SK-N-SH (cell line): ENCODE data around the gene HUNK. TPM values are rescaled to one million over a fixed set of nuclear protein-coding genes. Genes with fewer than 3 reads are reported as not detected.

ENCODE experiments used
- CTCF ChIA-PET: fragments of 300-600, 350-600 bp; formaldehyde crosslinking; extraction: SDS; loops from one replicate; lab custom pipeline; 2021; lab: Yijun Ruan, JAX
- POLR2A ChIA-PET: fragments of 350-600 bp; sonication (Branson Sonifier 250); formaldehyde crosslinking; extraction: SDS; loops from one replicate; lab custom pipeline; 2020; ENCODE audit warnings: antibody characterized with exemption, inconsistent platforms; lab: Yijun Ruan, JAX
- DNase-seq: peaks from one replicate; pipeline ENCODE4 v3.0.0; 2012
- H2AFZ ChIP-seq: fragments of 200-600 bp; sonication (generic); 2 replicates; pipeline ENCODE4 v1.8.1; 2016; ENCODE audit warnings: antibody characterized with exemption, mild to moderate bottlenecking, low read depth
- H3F3A ChIP-seq: fragments of 200-600 bp; sonication (generic); replicated peaks from 2 replicates; pipeline ENCODE3; 2016; ENCODE audit warnings: antibody characterized with exemption, mild to moderate bottlenecking; ENCODE audit not compliant: insufficient read depth
- H3K27ac ChIP-seq, 2 experiments: fragments of 200-500 bp in 1 of 2; fragments of 200-600 bp in 1 of 2; sonication (Bioruptor generic) in 1 of 2; sonication (generic), shearing (Covaris generic) in 1 of 2; 2 replicates each; pipeline versions ENCODE4 v1.5.1 to v1.6.1; 2014 to 2016; ENCODE audit warnings: low read depth in 2 of 2, inconsistent platforms in 1 of 2, low read length in 1 of 2, mild to moderate bottlenecking in 1 of 2, mixed read lengths in 1 of 2
- H3K27me3 ChIP-seq: fragments of 200-600 bp; sonication (generic), shearing (Covaris generic); 2 replicates; pipeline ENCODE4 v1.6.1; 2016; ENCODE audit warnings: mixed run types; ENCODE audit not compliant: insufficient read depth
- H3K36me3 ChIP-seq, 2 experiments: fragments of 200-500 bp in 1 of 2; fragments of 200-600 bp in 1 of 2; sonication (Bioruptor generic) in 1 of 2; sonication (generic) in 1 of 2; replicated peaks in 1 of 2; 2 replicates each; pipeline versions ENCODE3 to v1.5.1; 2014 to 2016; ENCODE audit warnings: low read length in 1 of 2, mild to moderate bottlenecking in 1 of 2; ENCODE audit not compliant: insufficient read depth in 2 of 2, control insufficient read depth in 1 of 2
- H3K4me1 ChIP-seq, 2 experiments: fragments of 200-500 bp in 1 of 2; fragments of 200-600 bp in 1 of 2; sonication (Bioruptor generic) in 1 of 2; sonication (generic), shearing (Covaris generic) in 1 of 2; 2 replicates each; pipeline versions ENCODE4 v1.5.1 to v1.6.1; 2014 to 2016; ENCODE audit warnings: low read depth in 1 of 2, low read length in 1 of 2, mixed run types in 1 of 2; ENCODE audit not compliant: insufficient read depth in 2 of 2, control insufficient read depth in 1 of 2
- H3K4me2 ChIP-seq: fragments of 200-600 bp; sonication (generic), shearing (Covaris generic); 2 replicates; pipeline ENCODE4 v1.6.1; 2017; ENCODE audit warnings: mixed run types
- H3K4me3 ChIP-seq, 2 experiments: fragments of 200-500 bp in 1 of 2; fragments of 200-600 bp in 1 of 2; sonication (Bioruptor generic) in 1 of 2; sonication (generic), shearing (Covaris generic) in 1 of 2; 2 replicates each; pipeline versions ENCODE4 v1.5.1 to v1.8.1; 2014 to 2016; ENCODE audit warnings: low read depth in 2 of 2, inconsistent platforms in 1 of 2, low read length in 1 of 2, mild to moderate bottlenecking in 1 of 2, mixed read lengths in 1 of 2, moderate library complexity in 1 of 2
- H3K79me2 ChIP-seq: fragments of 200-600 bp; sonication (generic); 2 replicates; pipeline ENCODE4 v1.8.1; 2017; ENCODE audit warnings: mild to moderate bottlenecking; ENCODE audit not compliant: insufficient read depth
- H3K9ac ChIP-seq: fragments of 200-600 bp; sonication (generic); 2 replicates; pipeline ENCODE4 v1.6.1; 2017; ENCODE audit warnings: mixed run types
- H3K9me2 ChIP-seq: fragments of 200-600 bp; sonication (generic); 2 replicates; pipeline ENCODE4 v1.6.1; 2017; ENCODE audit warnings: mixed run types
- H3K9me3 ChIP-seq: fragments of 200-600 bp; sonication (generic); 2 replicates; pipeline ENCODE4 v1.6.1; 2017; ENCODE audit warnings: mixed run types, mild to moderate bottlenecking, moderate library complexity
- H4K20me1 ChIP-seq: fragments of 200-600 bp; sonication (generic); 2 replicates; pipeline ENCODE4 v1.6.1; 2017; ENCODE audit warnings: mild to moderate bottlenecking, mixed run types; ENCODE audit not compliant: insufficient read depth
- CTCF ChIP-seq: fragments of 200-600 bp; sonication (generic); IDR thresholded peaks from 2 replicates; pipeline ENCODE4 v1.6.1; 2017; ENCODE audit warnings: antibody characterized with exemption, mild to moderate bottlenecking, moderate library complexity
- EP300 ChIP-seq, 2 experiments: IDR thresholded peaks; 2 replicates each; pipeline versions ENCODE4 v1.4.0 to v1.6.1; 2012; ENCODE audit warnings: borderline replicate concordance in 1 of 2, low read depth in 1 of 2, low read length in 1 of 2
- EZH2phosphoT487 ChIP-seq: fragments of 200-600 bp; sonication (generic); IDR thresholded peaks from 2 replicates; pipeline ENCODE4 v1.6.1; 2017; ENCODE audit warnings: low read depth, mixed run types, mild to moderate bottlenecking, antibody characterized with exemption, moderate library complexity, borderline replicate concordance
- FOSL2 ChIP-seq: IDR thresholded peaks from 2 replicates; pipeline ENCODE4 v1.4.0; 2012; ENCODE audit warnings: low read depth, mild to moderate bottlenecking, moderate library complexity, borderline replicate concordance
- FOXJ3 ChIP-seq: sonication (generic); formaldehyde crosslinking; IDR thresholded peaks from 2 replicates; pipeline ENCODE4 v1.5.1; 2020; ENCODE audit warnings: mild to moderate bottlenecking, missing genetic modification reagents
- FOXM1 ChIP-seq: IDR thresholded peaks from 2 replicates; pipeline ENCODE4 v1.4.0; 2012; ENCODE audit warnings: low read depth, mild to moderate bottlenecking
- IRF3 ChIP-seq: fragments of 150-350 bp; IDR thresholded peaks from 2 replicates; pipeline ENCODE4 v1.6.1; 2016; ENCODE audit warnings: mild to moderate bottlenecking, low read depth, low read length
- NFIC ChIP-seq: IDR thresholded peaks from 2 replicates; pipeline ENCODE4 v1.4.0; 2012; ENCODE audit warnings: borderline replicate concordance
- POLR2AphosphoS5 ChIP-seq: IDR thresholded peaks from 2 replicates; pipeline ENCODE4 v1.6.1; 2012; ENCODE audit warnings: low read depth, low read length
- RFX5 ChIP-seq: IDR thresholded peaks from 2 replicates; pipeline ENCODE4 v1.6.1; 2012; ENCODE audit warnings: mild to moderate bottlenecking, improper control_type of control experiment, low read length
- SIN3A ChIP-seq: IDR thresholded peaks from 2 replicates; pipeline ENCODE4 v1.6.1; 2012; ENCODE audit warnings: low read depth, mild to moderate bottlenecking, low read length, moderate library complexity, borderline replicate concordance
- TAF1 ChIP-seq: IDR thresholded peaks from 2 replicates; pipeline ENCODE4 v1.6.1; 2012; ENCODE audit warnings: low read depth, mild to moderate bottlenecking, low read length, moderate library complexity, borderline replicate concordance
- TEAD4 ChIP-seq: IDR thresholded peaks from 2 replicates; pipeline ENCODE4 v1.4.0; 2012; ENCODE audit warnings: mild to moderate bottlenecking, borderline replicate concordance; ENCODE audit not compliant: insufficient read depth
- USF1 ChIP-seq: IDR thresholded peaks from 2 replicates; pipeline ENCODE4 v1.4.0; 2012; ENCODE audit warnings: low read depth, borderline replicate concordance
- YY1 ChIP-seq: IDR thresholded peaks from 2 replicates; pipeline ENCODE4 v1.4.0; 2012; ENCODE audit warnings: low read depth, mild to moderate bottlenecking
- WGBS: methylation state at CpG from one replicate; pipeline ENCODE4 v1.1.6; 2017; ENCODE audit warnings: low lambda C conversion rate; 5-methylcytosine and 5-hydroxymethylcytosine counted together
- polyA plus RNA-seq, 3 experiments: library from polyadenylated mRNA; depleted of rRNA; stranded (reverse); fragments of >200 nt; gene quantifications; 2 replicates each; pipeline ENCODE4 v1.2.3, GENCODE V29; 2012

The HUNK gene
- polyA plus RNA-seq, 1 of the 3 experiments (the other 2 are of a cell fraction), result 0.31 TPM

- Histone ChIP-seq H3K27ac (no peak overlapping the region), H4K20me1 (no peaks in the 10 kb centered on the region), H3K9ac (no peak overlapping the region), H3K9me3 (no peaks in the 10 kb centered on the region), H3K79me2 (no peaks in the 10 kb centered on the region), H3K27me3 (no peaks in the 10 kb centered on the region), H3K4me3 (no peak overlapping the region), H3K36me3 (no peaks in the 10 kb centered on the region), H3F3A (no peaks in the 10 kb centered on the region), H3K4me2 (no peak overlapping the region), H3K4me1 (no peaks in the 10 kb centered on the region; a peak in 1 of 4 replicates), H2AFZ (no peak overlapping the region), H3K9me2 (no peaks in the 10 kb centered on the region)
- ChIA-PET CTCF (interaction anchor here (0.6 to 0.7 kb wide), 3 partner anchors 12 to 18 kb away, joined by 3 read pairs; no protein-coding TSS in a partner anchor), POLR2A (no interaction called here)
- TF ChIP-seq EP300 (IDR thresholded peaks at IDR 0.05; ENCODE audit: borderline replicate concordance in 1 of 2, low read depth in 1 of 2, low read length in 1 of 2), result no peak
- 0 out of 2 replicates have a peak, but pooled peaks have one; percentile 7 for TF ChIP-seq CTCF
- TF ChIP-seq FOXM1, result no peak
- 63% methylated on average over 3 of the region's 3 CpGs for WGBS
- no peak for DNase-seq
Measured at GRCh38 chr21:31918250-31918775, 45.5 kb downstream of the HUNK start.

- no peaks in the 10 kb centered on the region for H3F3A ChIP-seq
- POLR2A ChIA-PET, result no interaction called here
- H3K9me2 ChIP-seq, result no peaks in the 10 kb centered on the region
- WGBS, result 84% methylated on average over 1 of the region's 1 CpG
- H3K4me3 ChIP-seq, result no peak overlapping the region
- H4K20me1 ChIP-seq, result no peaks in the 10 kb centered on the region
- CTCF ChIA-PET, result interaction anchor here (0.9 kb wide), 1 partner anchor 55 kb away, joined by 3 read pairs; no protein-coding TSS in a partner anchor
- TF ChIP-seq FOSL2, result no peak
- no peak for TF ChIP-seq SIN3A
- TF ChIP-seq RFX5, result no peak
- TF ChIP-seq YY1, result no peak
- no peak for TF ChIP-seq TEAD4
- no peak for TF ChIP-seq USF1
- no peak for TF ChIP-seq NFIC
- no peak for TF ChIP-seq FOXJ3
- TF ChIP-seq IRF3, result no peak
- TF ChIP-seq EZH2phosphoT487, result no peak
- TF ChIP-seq POLR2AphosphoS5, result no peak
- no peak for TF ChIP-seq TAF1
- no peak overlapping the region for H2AFZ ChIP-seq
- H3K4me1 ChIP-seq, result no peaks in the 10 kb centered on the region
- H3K9me3 ChIP-seq, result no peaks in the 10 kb centered on the region
- no peak overlapping the region for H3K4me2 ChIP-seq
- H3K79me2 ChIP-seq, result no peaks in the 10 kb centered on the region
- H3K9ac ChIP-seq, result no peak overlapping the region
- DNase-seq, result no peak
- H3K27ac ChIP-seq, result no peak overlapping the region
- no peaks in the 10 kb centered on the region for H3K27me3 ChIP-seq
- H3K36me3 ChIP-seq, result no peaks in the 10 kb centered on the region
Measured at GRCh38 chr21:31920275-31920674, 47.5 kb downstream of the HUNK start.
